HG02938 (cell line): ENCODE measurements around the gene EIF2B2.

Experiments used
- ATAC-seq: cut with Tn5 transposase; IDR thresholded peaks from one replicate; pipeline ENCODE4 v1.9.1; 2021; ENCODE audit warnings: mild to moderate bottlenecking, moderate library complexity; ENCODE audit not compliant: unreplicated experiment

Gene EIF2B2

DNA sequence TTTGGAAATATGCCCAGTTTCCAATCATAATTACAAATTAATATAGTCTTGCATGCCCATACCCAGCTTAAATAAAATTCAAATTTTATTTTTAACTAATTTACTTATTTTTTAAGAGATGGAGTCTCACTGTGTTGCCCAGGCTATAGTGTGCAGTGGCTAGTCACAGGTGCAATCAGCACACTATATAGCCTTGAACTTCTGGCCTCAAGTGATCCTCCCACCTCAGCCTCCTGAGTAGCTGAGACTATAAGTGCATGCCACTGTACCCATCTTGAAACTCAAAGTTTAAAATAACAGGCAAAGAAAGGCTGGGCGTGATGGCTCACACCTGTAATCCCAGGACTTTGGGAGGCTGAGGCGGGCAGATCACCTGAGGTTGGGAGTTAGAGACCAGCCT, 38.2 kb downstream of the EIF2B2 start:
- ATAC-seq = no peak

DNA sequence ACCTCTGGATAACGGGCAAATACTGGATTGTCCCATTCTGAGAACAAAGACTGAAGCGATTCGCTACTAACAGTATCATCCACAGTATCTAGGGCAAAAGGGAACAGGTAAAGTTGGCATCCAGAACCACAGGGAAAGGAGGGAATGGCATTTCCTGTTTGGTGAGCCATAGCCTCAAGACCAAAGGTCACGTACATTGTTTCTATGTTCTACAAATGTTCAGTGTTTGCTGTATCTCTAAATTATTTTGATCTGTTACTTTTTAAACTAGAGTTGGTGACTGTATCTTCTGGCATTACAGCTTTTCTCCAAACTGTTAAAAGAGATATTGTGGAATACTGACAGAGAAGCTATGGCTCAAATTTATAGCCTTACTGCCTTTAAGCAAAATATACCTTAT, 38.9 kb downstream of the EIF2B2 start:
- ATAC-seq = no peak

DNA sequence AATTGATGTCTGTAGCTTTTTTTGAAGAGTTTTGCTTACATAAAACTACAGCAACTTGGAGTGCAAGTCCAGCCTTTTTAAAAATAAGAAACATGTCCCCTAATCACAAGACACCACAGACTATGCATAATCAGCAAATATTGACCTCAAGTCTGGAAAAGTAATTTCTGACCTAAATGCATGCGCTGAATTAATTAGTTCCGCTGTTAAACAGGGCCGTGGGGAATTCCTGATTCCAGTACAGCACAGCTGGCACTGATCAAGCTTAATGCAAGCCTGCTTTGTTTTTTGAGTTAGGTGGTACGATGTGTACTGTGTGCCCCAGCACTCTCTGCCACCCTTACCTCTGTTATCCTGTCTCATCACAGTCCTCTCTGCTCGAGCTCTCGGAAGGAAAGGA, 39.3 kb downstream of the EIF2B2 start:
- ATAC-seq = no peak

GRCh38 chr14:75044322-75044721, 41.6 kb downstream of the EIF2B2 start:
- no peak for ATAC-seq

- ATAC-seq = no peak
Measured at GRCh38 chr14:75044752-75045151, 42.0 kb downstream of the EIF2B2 start.

DNA sequence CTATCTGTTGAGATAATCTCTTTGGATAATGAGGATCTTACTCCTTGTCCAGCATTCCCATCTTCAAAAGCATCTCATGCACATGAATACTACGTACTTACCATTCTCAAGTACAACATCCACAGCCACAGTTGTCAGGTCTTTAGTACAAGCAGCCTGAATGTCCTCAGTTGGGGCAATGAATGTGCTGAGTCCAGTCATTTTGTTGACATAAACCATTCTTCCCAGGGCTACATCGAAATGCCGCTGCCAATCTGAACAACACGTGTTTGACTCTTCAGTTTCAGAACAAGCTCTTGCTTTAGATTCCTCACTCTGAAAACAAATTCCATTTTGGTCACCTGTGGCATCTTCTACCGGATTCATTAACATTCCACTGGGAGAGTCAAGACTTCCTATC, 43.6 kb downstream of the EIF2B2 start:
- ATAC-seq = no peak

DNA sequence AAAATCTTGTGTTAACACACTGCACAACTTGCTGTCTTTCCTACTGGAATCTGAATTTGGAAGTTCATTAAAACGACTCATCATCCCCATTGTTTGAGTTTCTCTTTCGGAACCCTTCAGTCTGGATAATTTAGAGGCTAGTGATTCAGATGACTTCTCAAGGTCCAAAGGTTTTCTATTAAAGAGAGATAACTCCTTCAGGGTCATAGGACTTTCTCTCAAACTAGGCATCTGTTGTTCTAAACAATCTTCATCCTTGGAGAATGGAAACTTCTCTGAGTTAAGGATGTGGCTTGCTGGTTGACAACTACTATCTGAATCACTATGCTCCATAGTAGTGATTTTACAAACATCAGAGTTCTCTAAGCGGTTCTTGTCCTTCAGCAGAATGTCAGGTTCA, 44.2 kb downstream of the EIF2B2 start:
- ATAC-seq = no peak

DNA sequence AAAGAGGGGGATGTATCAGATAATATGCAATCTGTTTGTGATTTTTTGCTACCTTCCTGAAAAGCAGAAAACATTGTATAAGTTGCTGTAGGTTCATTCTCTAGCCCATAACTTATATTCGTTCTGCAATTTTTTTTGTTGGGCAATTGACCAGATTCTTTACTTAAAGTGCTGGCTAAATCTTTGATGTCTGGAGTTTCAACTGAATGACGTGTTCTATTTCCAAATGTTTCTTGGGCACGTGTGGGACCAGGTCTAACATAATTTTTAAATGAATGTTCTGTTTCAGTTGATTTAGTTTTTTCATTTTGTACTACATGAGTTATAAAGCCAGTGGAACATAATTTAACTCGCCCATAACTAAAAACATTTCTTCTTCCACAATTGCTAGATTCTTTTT, 44.8 kb downstream of the EIF2B2 start:
- ATAC-seq = no peak

DNA sequence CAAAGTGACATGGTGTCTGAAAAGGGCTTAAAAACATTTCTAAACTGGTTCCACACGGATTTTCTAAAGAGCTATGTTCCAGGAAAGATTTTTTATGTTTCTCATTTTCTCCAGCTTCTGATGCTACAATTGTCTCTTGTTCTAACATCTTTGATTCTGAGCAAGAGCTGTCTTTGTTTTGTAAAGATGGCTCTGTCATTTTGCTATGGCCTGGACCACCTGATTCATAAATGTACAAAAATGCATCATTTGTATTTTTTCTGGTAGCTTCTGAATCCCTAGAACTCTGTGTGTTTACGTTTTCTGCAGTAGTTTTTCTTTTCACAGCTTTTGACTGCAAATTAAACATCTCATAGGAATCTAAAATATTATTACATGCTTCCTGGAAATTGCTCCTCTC, 45.4 kb downstream of the EIF2B2 start:
- ATAC-seq = no peak

DNA sequence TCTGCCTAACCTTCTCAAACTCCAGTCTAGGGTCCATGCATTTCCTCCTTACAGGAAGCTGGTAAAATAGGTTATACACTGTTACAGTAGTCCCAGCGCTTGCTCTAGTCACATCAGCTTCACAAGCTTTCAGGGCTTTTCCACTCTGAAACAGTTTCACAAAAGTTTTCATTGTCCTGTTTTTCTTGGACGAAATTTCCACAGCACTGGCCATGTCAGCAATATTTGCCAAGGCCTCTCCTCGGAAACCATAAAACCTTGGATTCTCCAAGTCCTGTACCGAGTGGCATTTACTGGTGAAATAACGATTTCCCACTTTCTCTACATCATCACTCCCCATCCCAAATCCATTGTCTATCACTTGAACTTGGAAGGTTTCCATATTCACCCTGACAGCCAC, 46.4 kb downstream of the EIF2B2 start:
- no peak for ATAC-seq

DNA sequence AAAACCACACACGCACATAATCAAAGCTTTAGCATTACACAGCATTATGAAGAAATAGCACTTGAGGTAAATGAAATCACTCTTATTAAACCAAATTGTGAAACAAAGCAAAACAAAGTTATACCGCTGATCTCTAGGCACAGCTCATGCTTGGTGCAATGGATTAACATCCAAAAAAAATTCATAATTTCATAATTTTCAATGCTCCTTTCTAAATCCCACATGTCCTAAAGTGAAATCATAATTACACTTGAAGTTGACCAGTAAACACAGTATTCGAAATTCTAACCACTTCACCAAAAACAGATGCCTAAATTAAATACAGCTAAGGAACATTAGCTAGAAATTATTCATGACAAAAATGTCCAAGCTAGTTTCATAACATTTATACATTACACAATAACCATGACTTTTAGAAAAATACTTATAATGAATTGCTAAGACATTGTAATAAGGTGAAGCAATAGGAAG, 47.0 kb downstream of the EIF2B2 start:
- no peak for ATAC-seq

DNA sequence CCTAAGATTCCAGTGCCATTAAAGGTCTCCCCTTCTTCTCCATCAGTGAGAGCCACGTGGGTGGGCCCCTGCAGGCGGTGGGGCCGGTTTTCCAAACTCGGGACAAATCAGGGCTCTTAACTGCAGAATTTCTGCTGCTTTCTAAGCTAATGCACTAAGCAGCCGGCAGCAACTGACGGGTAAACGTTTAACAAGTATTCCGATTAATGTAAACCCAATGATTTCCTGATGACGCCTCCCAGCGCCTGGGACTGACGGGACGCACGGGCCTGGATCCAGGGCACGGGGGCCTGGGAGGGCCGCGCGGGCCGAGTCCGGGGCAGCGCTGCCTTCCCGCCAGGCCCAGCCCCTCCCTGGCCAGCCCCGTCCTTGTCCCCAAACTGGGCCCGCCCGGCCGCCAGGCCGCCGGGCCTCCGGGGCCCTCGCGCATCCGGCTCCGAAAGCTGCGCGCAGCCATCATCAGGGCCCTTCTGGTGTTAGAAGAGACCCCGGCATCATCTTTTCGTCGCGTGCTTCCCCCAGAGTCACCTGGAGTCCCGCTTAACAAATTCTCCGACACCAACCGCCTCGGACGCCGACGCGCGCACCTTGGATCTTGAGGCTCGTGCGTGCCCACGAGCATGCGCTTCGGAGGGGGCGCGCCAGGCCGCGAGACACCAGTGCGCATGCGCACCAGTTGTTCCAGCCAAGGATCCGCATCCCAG, 48.3 kb downstream of the EIF2B2 start, which contains the start of gene MLH3:
MLH3 (minus strand) TSS at position 616 of the 704 bp plus-strand sequence. CDS start 1,812 bp downstream, outside the sequence.
- ATAC-seq = peak; percentile 58

- no peak for ATAC-seq
Measured at GRCh38 chr14:75051556-75051899, 48.8 kb downstream of the EIF2B2 start.

DNA sequence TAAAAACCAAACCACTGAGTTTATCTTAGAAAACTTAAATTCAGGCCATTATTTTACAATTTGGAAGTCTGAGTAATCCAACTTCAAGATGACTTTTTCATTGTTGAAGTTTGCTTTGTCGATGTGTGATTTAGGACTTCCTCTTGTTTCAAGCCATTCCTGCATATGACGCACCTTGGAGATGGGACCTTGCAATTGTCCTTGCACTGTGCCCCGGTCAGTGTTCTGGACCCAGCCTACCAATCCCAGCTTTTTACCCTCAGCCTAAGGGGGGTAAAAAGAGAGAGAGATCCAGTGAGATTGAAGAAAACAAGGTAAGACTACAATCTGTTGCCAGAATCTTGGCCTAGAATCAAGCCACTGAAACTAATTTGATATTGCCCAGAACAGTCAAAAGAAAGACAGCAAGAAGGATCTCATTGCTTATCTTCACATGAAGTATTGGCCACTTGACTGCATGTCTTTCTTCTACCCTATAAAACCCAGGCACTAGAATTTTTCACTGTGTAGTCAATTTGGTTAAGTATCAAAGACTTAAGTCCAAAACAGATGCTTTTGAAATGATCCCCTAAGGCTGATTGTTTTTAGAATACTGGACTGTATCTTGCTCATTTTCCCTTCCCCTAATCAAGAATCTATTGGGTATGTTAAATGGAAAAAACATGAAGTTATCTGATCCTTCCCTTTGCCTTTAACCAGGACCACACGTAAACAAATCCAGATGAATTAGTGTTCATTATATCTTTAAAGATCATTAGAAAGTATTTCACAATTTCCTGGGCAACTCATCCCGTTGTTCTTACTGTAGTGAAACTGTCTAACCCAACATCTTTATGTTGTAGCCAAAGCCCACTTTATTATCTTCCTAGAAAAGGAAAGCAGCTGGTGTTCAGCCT, 50.9 kb downstream of the EIF2B2 start:
- no peak for ATAC-seq

DNA sequence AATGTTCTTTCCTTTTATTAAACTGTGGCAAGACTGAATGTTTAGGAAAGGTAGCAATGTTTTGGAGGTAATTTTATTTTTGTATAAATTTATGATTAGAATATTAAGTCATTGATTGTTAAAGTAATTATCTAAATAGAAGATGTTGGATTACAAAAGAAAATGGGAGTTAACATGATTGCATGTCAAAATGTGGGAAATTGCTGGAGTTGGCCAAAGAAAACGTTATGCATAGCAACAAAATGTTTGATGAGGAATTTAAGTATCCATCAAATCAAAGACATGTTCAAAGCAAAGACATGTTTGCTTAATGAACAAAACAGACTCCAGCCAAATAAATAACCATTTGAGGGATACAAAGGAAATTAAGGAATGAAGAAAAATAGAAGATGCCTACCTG, 51.7 kb downstream of the EIF2B2 start:
- no peak for ATAC-seq

GRCh38 chr14:75059642-75060041, 56.9 kb downstream of the EIF2B2 start:
- no peak for ATAC-seq

DNA sequence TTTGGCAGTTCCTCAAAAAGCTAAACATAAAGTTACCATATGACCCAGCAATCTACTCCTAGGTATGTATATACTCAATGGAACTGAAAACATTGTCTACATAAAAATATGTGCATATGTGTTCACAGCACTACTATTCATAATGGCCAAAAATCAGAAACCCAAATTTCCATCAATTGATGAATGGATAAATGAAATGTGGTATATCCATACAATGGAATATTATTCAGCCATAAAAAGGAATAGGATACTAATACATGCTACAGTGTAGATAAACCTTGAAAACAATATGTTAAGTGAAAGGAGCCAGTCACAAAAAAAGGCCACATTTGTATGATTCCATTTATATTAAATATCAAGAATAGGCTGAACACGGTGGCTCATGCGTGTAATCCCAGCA, 57.7 kb downstream of the EIF2B2 start:
- no peak for ATAC-seq
